Endometrial microvascular endothelial cells (primary cell): ENCODE results near the gene PNKP. TPM values are rescaled to one million over a fixed set of nuclear protein-coding genes. Genes with fewer than 3 reads are reported as not detected.

ENCODE experiments used
- in situ Hi-C: cut with HindIII; loops from 2 replicates; pipeline ENCODE4 v1.10.0; 2017; ENCODE audit warnings: low sequenced_read_pairs, low pct_unique_long_range_greater_than_20kb; ENCODE audit errors: inconsistent ontology term
- total RNA-seq: library from RNA; depleted of rRNA; stranded (reverse); fragments of >200 nt; gene quantifications from one replicate; pipeline ENCODE4 v1.2.3, GENCODE V29; 2015; ENCODE audit errors: inconsistent ontology term

PNKP gene
- total RNA-seq, 1 donor from 2014 or later, result 50.6 TPM

DNA sequence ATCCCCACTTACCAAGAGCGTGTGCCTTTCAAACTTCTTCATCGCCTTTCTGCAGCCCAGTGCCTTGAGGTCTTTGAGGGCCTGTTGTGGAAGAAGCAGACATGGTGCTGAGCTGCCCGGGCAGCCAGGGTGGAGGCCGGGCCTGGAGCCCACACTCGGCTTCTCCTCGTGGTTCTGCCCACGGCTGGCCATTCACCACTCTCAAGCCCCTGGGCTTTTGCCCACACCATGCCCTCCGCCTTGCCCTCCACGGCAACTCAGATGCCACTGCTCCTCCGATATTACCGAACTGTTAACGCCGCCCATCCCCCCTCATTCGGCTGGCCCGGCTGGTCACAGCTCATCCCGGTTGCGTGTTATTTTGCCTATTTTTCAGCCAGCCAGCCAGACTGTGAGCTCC is 24.0 kb upstream of the PNKP start:
- in situ Hi-C loops, result no loop called here

DNA sequence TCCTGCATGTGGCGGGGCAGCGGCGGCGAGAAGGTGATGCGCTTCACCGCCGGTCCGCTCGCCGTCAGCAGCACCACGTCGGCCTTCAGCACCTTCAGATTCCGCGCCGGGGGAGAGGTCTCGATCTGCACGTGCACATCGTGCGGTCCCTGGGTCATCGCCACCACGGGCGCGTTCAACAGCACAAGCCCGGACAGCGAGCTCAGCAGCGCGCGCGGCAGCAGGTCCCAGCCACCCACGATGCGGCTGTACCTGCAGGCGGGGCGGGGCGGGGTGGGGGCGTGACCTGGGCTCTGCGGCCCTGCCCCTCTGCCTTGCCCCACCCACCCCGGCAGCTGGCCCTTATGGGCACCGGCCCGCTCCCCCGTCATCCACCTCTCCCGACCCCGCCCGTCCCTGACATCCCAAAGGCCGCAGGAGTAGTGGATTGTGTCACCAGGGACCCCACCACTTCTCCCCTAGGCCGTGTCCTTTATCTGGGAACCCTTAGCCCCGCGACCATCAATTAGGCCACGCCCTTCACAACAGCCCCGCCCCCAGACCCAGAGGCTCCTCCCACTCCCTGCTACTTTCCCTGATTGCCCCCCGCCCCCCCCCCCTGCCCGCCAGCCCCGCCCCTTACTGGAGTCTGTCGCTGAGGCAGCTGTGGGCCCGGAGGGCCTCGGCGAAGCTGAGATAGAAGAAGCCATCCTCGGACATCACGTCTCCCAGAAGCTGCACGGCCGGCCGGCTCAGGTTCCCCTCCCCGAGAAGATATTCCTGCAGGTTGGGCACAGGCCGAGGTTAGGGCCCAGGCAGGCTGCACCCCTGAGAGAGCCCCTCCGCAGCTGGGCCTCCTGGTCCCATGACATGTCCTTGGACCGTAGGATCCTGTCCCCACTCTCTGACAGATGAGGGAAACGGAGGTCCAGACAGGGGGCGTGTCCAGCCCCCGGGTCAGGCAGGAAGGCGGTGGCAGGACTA is 23.3 kb upstream of the PNKP start:
- in situ Hi-C loops, result no loop called here

DNA sequence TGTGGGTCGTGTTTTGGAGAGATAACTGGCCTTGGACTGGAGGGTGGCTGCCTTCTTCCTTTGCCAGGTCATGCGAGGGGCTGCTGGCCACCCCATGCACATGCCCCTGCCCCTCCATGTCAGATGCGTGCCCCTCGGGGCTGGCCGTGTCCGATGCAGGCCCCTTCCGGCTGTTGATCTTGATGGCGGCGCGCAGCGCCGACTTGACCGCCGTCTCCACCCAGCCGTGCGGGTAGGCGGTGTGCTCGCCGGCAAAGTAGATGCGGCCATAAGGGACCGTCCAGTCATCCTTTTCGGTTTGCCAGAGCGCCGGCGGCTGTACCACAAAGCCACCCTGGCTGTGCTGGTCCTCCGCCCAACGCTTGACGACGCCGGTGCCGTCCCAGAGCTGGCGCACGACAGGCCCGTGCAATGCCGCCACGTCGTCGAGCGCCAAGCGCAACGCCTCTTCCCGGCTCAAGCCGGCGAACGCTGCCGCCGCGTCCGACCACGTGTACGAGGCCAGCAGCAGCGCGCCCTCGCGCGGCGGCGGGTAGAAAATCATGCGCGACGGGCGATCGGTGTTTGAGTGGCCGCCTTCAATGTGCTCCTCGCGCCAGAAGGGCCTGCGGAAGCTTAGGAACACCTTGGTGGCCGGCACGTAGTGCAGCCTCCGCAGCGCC is 22.4 kb upstream of the PNKP start:
- in situ Hi-C loops, result no loop called here

DNA sequence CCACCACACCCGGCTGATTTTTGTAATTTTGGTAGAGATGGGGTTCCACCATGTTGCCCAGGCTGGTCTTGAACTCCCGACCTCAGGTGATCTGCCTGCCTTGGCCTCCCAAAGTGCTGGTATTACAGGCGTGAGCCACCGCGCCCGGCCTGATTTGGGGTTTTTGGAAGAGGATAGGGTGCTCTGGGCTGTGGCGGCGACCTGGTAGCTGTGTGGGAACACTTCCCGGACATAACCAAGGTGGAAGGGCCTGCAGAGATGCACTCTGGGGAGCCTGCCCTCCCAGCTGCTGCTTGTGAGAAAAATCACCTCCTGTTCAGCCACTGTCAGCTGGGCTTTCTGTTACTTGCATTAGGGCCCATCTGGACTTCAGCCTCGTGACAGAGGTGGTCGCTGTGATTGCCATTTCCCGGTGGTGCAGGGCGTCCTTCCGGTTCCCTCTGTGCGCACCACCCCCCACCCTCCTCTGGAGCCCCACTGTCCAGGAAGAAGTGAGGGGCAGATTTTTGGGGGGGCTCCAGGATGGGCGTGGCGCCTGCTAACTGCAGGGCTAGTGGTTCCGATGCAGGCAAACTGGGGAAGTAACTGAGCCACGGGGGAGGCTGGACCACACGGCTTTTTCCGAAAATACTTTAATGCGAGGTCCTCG is 21.8 kb upstream of the PNKP start:
- in situ Hi-C loops, result no loop called here

DNA sequence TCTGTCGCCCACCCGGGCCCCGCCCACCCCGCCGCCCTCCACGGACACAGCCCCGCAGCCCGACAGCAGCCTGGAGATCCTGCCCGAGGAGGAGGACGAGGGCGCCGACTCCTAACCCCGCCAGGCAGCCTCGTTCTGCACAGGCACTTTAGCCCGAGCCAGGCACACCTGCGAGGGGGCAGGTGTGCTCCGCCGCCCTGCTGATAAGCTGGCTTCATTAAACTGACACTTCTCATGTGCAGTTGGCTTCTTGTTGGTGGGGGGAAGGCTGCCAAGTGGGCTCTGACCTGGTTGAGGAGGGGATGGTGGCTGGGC is 21.1 kb upstream of the PNKP start:
- in situ Hi-C loops, result no loop called here

DNA sequence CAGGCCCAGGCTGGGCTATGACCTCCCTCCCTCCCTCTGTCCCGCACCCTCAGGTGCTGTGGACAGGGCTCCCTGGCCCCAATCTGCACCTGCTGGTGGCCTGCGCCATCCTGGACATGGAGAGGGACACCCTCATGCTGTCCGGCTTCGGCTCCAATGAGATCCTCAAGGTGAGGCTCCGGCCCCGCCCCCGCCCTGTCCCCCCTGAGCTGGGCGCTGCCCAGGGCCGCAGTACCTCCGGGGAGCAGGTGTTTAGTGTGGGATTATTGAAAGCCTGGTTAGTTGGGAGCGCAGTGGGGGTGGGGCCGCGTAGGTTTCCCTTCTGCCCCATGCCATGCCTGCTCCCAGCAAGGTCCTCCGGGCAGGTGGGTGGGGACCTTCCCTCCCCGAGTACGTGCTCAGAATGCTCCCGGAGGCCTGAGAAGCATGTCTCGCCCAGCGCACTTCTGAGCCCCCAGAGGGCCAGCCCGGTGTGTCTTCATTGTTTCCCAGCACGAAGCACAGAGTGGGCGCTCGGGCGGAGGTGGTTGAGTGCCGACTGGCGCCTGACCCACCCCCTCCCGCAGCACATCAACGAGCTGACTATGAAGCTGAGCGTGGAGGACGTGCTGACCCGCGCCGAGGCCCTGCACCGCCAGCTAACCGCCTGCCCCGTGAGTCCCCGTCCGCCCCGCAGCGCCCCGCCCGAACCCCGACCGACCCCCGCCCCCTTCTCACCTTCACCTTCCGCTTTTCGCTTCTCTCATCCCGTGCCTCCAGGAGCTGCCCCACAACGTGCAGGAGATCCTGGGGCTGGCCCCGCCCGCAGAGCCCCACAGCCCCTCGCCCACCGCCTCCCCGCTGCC is 20.5 kb upstream of the PNKP start:
- in situ Hi-C loops, result no loop called here

DNA sequence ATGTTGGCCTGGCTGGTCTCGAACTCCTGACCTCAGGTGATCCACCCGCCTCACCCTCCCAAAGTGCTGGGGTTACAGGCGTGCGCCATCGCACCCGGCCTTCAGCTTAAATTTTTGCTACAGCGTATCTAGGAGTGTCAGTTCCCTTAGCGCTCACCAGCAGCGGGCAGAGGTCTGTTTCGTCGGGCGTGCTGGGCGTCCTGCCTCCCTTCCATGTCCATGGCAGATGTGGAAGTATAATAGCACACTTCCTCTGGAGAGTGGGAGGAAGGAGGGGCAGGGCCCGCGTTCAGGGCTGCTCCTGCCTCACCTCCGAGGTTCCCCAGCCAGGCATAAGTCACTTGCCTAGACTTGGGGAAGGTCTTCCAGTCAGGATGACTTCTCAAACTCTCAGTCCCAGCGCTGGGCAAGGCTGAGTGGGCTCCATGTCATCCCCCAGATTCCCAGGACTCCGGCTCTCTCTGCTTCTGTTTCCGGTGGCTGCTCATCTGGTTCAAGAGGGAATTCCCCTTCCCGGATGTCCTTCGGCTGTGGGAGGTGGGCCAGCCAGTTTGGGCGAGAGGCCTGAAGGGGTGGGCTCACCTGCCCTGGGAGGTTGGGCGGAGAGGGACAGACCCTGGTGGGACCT is 19.8 kb upstream of the PNKP start:
- in situ Hi-C loops, result no loop called here

DNA sequence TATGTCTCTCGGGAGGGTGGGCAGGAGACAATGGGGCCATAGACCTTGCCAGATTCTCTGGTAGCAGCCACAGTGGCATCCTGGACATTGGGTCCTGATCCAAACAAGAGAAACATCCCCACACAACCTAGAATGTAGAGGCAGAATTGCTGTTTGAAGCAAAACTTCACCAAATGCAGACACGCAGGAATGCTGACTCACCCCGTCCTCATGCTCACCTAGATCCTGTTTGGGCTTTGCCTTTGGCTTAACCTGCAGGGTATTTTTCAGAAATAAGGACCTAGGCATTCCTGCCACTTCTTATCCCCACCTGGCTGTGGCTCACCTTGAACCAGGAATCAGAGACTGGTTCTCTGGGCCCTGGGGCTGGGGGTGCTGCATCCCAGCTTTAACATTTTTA is 17.4 kb upstream of the PNKP start:
- in situ Hi-C loops, result no loop called here

DNA sequence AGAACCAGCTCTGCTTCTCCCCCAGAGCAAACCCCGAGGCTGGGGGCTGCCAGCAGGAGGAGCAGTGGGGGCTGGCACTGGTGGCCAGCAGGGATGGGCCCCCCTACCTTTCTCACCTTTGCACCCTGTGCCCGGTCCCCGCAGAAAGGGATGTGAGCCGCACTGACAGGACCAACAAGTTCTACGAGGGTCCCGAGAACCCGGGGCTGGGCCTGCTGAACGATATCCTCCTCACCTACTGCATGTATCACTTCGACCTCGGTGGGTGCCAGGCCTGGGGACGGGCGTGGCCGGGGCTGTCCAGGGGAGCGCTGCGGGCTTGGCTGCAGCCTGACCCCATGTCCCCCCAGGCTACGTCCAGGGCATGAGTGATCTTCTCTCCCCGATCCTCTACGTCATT is 16.7 kb upstream of the PNKP start:
- in situ Hi-C loops, result no loop called here

DNA sequence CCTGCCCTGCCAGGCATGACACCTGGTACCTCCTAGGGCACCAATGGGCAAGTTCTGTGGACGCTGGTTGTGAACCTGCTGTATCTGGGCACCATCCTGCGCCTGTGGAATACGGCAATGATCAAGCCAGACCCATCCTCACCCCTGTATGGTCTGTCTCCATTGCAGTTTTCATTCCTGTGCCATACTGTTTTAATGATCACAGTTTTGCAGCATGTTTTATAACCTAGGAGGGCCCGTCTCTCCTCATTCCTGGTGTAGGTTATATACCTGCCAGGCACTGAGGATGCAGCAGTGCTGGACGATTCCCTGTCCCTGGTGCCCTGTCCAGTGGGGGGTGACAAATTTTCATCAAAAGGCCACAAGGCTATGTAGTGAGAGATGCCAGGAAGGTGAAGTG is 15.7 kb upstream of the PNKP start:
- in situ Hi-C loops, result no loop called here

DNA sequence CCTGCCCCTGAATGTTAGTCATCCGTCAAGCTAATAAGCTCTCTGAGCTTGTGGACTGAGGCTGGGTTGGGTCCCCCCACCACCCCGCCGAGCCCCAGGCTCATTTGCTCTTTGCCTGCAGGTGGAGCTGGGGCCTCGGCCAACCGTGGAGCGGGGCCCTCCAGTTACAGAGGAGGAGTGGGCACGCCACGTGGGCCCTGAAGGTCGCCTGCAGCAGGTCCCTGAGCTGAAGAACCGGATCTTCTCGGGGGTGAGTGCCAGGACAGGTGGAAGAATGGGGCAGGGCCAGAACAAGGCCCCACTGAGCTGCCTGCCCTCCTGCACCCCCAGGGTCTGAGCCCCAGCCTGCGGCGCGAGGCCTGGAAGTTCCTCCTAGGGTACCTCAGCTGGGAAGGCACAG is 15.3 kb upstream of the PNKP start:
- in situ Hi-C loops, result no loop called here

DNA sequence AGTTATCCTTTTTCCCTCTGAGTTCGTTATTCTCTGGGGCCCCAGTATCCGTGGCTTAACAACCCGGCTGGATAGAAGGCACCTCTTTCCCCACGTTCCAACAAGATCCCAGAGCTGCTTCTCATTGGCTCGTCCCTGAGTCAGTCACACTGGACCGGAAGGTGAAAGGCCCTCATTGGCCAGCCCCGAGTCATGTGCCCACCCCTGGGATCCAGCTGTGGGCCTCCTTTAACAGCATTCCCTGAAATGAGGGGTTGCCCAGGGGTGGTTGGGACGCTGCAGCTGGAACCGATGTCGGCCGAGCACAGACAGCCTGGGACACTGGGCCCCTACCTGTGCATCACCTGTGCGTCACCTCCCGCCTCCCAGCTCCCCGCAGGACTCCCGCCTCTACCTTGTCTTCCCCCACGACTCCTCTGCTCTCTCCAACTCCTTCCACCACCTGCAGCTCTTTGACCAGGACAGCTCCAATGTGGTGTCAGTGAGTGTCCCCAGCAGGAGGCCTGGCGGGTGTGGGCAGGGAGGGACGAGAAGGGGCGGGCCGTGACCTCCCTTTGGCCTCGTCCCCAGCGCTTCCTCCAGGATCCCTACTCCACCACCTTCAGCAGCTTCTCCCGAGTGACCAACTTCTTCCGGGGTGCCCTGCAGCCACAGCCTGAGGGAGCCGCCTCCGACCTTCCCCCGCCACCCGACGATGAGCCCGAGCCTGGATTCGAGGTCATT is 14.5 kb upstream of the PNKP start:
- in situ Hi-C loops, result no loop called here

DNA sequence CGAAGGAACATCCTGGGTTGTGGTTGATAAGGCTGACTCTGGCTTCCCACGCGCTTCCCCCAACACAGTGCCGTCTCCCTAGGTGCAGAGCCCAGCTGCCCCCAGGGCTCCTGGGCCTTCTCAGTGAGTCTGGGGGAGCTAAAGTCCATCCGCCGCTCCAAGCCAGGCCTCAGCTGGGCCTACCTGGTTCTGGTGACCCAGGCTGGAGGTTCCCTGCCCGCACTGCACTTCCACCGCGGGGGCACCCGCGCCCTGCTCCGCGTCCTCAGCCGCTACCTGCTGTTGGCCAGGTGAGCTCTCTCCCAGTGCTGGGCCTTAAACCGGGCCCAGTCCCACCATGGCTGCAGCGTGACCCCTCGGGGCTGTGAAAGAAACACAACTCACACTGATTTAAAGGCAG is 13.8 kb upstream of the PNKP start:
- in situ Hi-C loops, result no loop called here

DNA sequence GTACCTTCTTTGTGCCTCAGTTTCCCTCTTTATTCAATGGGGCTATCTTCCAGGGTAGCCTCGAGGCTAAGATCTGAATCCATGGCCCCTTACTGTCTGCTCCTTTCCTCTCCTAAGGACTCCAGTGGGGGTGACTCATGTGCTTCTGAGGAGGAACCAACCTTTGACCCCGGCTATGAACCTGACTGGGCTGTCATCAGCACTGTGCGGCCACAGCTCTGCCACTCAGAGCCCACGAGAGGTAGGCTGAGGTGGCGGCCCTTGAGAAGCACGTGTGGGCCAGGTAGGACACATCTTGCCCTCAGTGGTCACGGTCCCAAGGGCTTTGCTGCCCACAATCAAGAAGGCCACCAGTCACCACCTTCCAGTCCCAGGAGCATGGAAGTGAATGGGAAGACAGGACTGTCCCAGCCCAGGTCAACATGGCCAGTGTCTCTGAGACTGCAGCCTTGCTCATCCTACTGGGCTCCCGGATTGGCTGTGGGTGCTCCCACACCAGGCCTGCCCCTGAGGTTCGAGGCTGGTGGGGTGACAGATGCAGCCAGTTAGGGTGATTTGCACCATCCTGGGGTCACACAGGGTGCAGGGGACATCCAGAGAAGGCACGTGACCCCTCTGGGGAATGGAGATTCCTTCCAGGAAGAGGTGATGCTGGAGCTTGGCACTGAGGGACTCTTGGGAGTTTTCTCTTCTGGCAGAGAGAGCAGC is 12.9 kb upstream of the PNKP start:
- in situ Hi-C loops, result no loop called here

DNA sequence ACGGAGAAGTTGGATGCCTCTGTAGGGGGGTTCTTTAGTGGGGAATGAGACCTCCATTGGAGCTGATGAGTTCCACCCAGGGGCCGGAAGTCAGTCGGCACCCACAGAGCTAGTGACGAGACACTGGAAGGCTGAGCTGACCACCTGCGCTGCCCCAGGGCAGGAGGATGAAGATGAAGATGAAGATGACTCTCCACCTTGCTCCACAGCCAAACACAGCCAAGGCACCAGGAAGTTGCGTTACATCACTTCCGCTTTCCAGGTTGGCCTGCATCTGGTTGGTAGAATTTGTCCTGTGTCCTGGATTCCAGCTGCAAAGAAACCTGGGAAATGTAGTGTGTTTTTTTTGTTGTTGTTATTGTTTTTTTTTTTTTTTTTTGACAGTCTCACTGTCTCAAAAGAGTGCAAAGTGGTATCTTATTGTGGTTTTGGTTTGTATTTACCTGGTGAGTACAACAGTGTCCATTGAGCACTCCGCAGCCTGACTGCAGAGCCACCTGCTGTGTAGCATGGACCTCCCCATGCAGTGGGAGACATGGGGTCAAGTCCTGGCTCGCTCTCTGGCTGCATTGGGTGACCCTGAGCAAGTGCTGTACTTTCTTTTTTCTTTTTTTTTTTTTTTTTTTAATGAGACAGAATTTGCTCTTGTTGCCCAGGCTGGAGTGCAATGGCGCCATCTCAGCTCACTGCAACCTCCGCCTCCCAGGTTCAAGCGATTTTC is 12.0 kb upstream of the PNKP start:
- in situ Hi-C loops, result no loop called here

DNA sequence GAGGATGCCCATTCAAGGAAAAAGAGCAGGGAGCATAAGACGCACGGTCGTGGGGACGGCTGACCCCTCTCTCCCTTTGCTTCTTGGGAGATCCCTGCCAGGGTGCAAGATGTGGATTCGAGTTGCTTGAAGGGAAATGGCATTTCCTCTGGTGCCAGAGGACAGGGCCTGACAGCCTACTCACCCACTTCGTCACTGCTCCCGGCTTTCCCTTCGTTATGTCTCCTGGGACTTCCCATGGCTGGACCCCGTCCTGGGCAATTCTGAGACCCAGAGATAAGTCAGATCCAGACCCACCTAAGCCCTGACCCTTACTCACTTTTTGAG is 11.3 kb upstream of the PNKP start:
- in situ Hi-C loops, result no loop called here
